Activated gamma-delta T cell (primary cell): ENCODE measurements around the gene ADGRF5.

Source experiments
- DNase-seq: peaks from one replicate; lab custom pipeline; 2025; lab: John Stamatoyannopoulos, UW

Gene ADGRF5

GRCh38 chr6:46828939-46829338 is 92.8 kb downstream of the ADGRF5 start:
- DNase-seq, result no peak

- DNase-seq, result no peak
Observed at GRCh38 chr6:46821458-46821881, 100.3 kb downstream of the ADGRF5 start.

- DNase-seq, result no peak
Observed at GRCh38 chr6:46819561-46819960, 102.2 kb downstream of the ADGRF5 start.

GRCh38 chr6:46816626-46817025 is 105.1 kb downstream of the ADGRF5 start:
- no peak for DNase-seq

- no peak for DNase-seq
Observed at GRCh38 chr6:46815130-46815529, 106.6 kb downstream of the ADGRF5 start.

GRCh38 chr6:46808806-46809205 is 112.9 kb downstream of the ADGRF5 start:
- DNase-seq, result no peak
